UCSD-AML1 (cell line): ENCODE measurements around the gene TCEA2.

Source experiments
- DNase-seq: peaks from one replicate; lab custom pipeline; 2025; ENCODE audit not compliant: unreplicated experiment; lab: John Stamatoyannopoulos, UW

The TCEA2 gene

GRCh38 chr20:64035066-64035932 lies 27.7 kb upstream of the TCEA2 start:
- DNase-seq, result no peak

GRCh38 chr20:64035933-64036345 lies 27.1 kb upstream of the TCEA2 start, which contains the start of gene C20orf204:
C20orf204 (plus strand) TSS chr20:64036182; CDS start chr20:64036324, 142 bp downstream.
- no peak for DNase-seq

DNA sequence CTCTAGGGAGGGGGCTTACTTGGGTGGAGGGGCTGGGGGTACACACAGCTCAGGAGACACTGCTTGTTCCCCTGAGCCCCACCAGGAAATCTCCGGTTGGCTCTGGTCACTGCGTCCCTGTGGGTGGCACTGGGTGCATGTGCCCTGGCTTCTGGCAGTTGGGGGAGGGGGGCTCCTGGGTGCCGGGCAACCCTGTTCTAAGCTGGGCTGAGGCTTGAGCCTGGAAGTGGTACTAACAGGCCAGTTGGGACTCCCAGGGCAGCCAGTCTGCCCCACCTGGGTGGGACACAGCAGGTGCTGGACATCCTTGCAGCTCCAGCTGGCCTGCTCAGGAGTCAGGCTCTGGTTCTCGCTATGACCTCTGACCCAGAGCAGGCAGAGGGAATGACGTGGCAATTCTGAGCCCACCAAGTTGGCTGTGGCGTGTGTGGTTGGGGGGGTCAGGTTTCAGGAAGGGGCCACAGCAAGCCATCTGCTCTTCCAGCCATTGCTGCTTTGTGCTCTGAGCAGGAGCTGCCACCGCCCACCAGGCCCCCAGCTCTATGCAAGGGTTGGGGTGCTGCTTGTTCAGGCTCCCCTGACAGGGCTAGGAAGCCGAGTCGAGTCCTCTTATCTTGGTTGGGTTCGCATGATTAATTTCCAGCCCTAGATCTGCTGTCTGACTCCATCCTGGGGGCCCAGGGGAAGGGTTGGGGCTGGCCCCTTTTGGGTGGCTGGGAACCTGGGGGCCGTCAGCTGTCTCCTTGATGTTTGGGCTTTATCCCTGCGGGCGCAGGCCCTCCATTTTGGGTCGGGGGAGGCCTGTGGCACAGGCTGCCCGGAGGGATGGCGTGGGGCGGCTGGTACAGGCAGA lies 26.4 kb upstream of the TCEA2 start:
- DNase-seq, result no peak

GRCh38 chr20:64037199-64037497 lies 25.9 kb upstream of the TCEA2 start:
- DNase-seq, result no peak

GRCh38 chr20:64037498-64038213 lies 25.3 kb upstream of the TCEA2 start:
- no peak for DNase-seq

- no peak for DNase-seq
Measured at GRCh38 chr20:64038224-64038564, 24.8 kb upstream of the TCEA2 start.

- peak; percentile 88 for DNase-seq
Measured at GRCh38 chr20:64038565-64039292, 24.3 kb upstream of the TCEA2 start.

- no peak for DNase-seq
Measured at GRCh38 chr20:64039293-64040160, 23.5 kb upstream of the TCEA2 start.

DNA sequence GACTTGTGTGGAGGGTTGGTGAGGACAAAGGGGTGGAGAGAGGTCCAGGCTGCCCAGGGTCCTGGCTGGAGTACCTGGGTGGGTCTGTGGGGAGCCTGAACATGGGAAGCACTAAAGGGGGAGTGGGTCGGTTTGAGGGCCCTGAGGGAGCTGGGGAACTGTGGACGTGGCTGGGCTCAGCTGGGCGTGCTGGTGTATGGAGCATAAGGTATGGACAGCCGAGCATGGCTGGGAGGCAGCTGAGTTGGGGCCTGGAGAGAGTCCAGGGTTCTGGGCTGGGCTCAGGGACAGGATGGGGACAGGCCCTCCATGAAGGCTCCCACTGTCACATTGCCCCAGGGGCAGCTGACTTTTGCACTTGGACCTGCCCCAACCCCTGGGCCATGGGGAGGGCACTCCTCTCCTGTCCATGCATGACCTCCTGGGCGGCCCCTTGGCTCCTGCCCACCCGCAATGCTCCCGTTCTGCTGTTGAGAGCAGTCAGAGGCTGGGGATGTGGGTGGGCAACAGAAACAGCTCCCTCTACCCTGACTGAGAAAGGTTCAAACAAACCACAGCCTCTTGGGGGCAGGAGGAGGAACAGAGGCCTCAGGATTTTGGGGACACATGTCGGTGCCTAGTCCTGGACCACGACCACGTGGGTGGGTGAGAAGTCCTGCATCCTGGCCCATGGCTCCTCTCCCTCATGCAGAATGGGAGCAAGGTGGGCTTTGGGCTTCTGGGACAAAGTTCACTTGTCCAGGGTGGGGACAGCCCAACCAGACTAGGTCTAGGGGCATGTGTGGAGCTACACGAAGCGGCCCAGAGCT lies 22.6 kb upstream of the TCEA2 start:
- DNase-seq, result no peak

DNA sequence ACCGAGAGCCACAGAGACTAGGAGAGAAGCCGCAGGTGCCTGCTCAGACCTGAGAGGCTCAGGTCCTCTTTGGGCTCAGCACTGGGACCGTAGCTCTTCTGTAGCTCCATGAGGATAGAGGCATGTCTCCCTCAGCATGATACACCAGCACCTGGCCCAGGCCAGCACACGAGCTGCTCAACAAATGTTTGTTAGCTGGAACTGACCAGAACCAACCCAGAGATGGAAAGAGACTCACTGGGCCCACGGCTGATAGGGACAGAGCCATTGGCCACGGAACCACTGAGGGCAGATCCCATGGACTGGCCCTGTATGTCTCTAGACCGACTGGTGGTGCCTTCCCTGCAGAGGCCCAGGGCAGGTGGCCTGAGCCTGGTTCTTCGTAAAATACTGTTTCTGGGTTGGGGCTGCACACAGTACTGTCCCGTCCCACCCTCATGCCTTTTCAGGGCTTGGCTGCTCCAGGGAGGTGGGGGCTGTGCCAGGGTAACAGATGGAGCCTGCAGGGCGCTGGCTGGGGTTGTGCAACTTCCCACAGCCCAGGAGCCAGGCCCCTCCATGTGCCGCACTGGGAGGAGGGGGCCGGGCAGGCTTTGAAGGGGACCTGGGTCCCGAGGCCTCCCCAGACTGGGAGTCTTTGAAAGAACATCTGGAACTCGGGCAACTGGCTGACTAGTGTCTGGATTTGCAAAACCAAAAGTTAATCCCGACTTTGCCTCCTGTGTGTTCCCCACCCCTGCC lies 21.8 kb upstream of the TCEA2 start:
- DNase-seq, result peak; percentile 57

- no peak for DNase-seq
Measured at GRCh38 chr20:64041781-64042053, 21.3 kb upstream of the TCEA2 start.

DNA sequence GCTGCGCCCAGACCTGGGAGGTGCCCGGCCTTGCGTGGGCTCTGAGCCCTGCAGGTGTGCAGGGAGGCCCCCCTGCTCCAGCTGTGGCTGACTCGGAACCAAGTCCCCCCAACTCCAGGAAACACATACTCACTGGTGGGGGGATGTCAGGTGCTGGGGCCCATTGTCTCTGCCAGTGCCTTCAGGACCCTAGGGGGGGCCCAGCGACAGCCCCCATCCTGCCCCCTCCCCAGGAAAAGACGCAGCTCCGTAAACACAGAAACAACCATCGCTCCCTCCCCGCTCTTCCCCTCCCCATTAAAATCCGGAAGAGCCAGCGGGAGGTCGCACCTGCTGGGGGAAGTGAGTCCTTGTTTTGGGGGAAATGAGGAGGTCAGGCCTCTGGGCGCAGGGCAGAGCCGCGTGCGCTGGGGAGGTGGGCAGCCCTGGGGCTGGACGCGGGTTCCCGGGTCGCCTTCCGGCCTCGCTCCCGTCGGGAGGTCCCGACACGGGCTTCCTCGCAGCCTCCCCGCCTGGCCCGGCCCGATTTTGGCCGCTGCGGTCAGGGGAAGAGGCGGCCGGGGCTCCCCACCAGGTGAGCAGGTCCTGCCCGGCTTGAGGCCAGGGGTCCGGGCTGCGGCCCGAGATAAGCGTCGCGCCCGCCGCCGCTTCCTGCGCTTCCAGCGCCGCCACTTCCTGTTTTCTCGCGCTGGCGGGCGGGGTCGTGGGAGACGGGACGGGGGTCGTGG lies 20.8 kb upstream of the TCEA2 start:
- DNase-seq, result peak; percentile 59

- no peak for DNase-seq
Measured at GRCh38 chr20:64043768-64044167, 19.2 kb upstream of the TCEA2 start.

DNA sequence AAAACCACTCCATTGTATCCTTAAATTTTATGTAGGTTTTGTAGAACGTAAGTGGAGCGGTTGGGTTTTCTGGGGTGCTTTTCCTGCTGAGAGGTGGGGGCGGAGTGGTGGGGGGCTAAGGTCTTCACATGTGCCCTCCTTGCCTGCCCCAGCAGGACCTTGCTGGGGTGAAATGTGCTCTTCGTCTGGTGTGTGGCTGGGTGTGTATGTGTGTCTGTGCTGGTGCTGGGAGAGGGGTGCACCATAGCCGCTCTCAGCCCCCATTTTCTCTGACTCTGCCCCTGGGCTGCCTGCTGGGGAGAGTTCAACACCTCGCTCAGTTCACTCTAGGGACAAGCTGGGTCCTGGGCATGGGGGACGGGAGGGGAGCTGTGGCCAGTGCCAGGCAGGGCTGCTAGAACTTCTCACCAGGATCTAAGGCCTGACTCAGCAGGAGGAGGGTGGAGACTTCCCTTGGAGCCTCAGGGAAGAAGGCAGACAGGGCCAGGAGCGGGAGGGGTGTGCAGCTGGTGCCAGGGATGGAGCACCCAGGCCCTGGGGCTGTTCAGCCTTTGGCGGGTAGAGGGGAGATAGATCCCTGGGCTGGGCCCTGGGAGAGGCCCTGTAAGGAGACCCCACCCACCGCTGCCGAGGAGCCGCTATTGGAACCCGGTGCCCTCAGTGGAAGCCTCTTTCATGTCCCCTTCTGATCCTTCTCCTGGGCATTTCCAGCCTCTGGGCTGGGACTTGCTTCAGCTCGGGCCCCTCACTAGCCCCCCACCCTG lies 18.3 kb upstream of the TCEA2 start:
- peak; percentile 51 for DNase-seq

DNA sequence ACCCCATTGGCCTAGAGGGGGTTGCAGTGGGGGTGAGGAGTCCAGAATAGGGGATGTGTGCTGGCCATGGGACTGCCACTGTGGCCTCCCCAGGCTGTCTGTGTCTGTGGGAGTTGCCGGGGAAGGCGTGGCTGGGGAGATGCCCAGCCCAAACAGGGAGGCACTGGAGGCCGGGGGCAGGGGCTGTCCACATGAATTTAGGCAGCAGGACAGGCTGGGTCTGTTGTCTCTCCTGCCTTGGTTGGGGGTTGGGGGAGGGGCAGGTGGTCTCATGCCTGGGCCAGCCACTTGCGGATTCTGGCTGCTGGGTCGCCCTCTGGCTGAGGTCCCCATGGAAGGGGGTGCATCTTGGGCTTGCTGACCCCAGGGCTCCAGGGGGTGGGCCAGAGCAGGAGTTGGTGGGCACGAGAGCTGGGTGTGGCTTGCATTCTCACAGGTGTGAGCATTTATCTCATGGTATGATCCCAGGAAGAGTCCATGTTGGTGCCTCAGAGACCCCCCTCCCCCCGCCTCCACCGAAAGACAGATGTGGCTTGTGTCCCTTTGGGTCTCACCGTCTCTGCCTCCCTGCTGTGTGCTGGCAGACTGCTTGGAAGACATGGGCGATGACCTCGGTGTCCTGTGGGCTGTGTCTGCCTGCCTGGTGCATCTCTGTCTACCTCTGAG lies 17.5 kb upstream of the TCEA2 start:
- peak; percentile 45 for DNase-seq

- no peak for DNase-seq
Measured at GRCh38 chr20:64047046-64047389, 16.0 kb upstream of the TCEA2 start.

GRCh38 chr20:64047968-64048401 lies 15.0 kb upstream of the TCEA2 start:
- no peak for DNase-seq
